Left lung (tissue), 10 donors: ENCODE data around the gene MEF2C. TPM values are rescaled to one million over a fixed set of nuclear protein-coding genes. Genes with fewer than 3 reads are reported as not detected.

ENCODE experiments used
- ATAC-seq: fragments of 200-7000 bp; cut with Tn5 transposase; one replicate; pipeline ENCODE4 v1.9.1; 2020; ENCODE audit warnings: moderate library complexity
- DNase-seq, 4 donors: peaks; one replicate each; pipeline ENCODE4 v3.0.0-alpha.2; 2013 to 2020
- H3K27ac ChIP-seq, 2 donors: fragments of 200-600 bp; sonication (generic) in 1 of 2; one replicate each; pipeline versions ENCODE4 v1.5.0 to v1.8.0; 2020 to 2021
- H3K27me3 ChIP-seq, 2 donors: fragments of 200-600 bp; sonication (generic) in 1 of 2; one replicate each; pipeline versions ENCODE4 v1.5.0 to v1.8.0; 2020 to 2021
- H3K36me3 ChIP-seq, 2 donors: fragments of 200-600 bp; sonication (generic) in 1 of 2; one replicate each; pipeline versions ENCODE4 v1.5.0 to v1.8.0; 2020 to 2021
- H3K4me1 ChIP-seq, 2 donors: fragments of 200-600 bp; one replicate each; pipeline ENCODE4 v1.8.0; 2021
- H3K4me3 ChIP-seq, 2 donors: fragments of 200-600 bp; sonication (generic) in 1 of 2; one replicate each; pipeline versions ENCODE4 v1.5.0 to v1.8.0; 2020 to 2021; ENCODE audit warnings: mild to moderate bottlenecking in 1 of 2
- H3K9me3 ChIP-seq, 2 donors: fragments of 200-600 bp; sonication (generic) in 1 of 2; one replicate each; pipeline versions ENCODE4 v1.5.0 to v1.8.0; 2020 to 2021
- intact Hi-C, 2 donors: fragments of 100-400 bp; cut with DNase I; formaldehyde crosslinking; loops; one replicate each; pipeline versions ENCODE4 v1.11.2 to v1.14.2; 2022
- polyA plus RNA-seq, 6 donors: library from polyadenylated mRNA; unstranded; fragments of 120-200 nt; gene quantifications; one replicate each; pipeline ENCODE4 v1.2.1, GENCODE V29; 2013; ENCODE audit not compliant: insufficient read length in 6 of 6
- total RNA-seq, 2 donors: library from RNA; stranded (reverse); fragmentation: NEBNext Ultra II Directional; extraction: Animal tissue kit (Norgen Biotek cat#: 25700); gene quantifications; one replicate each; pipeline ENCODE4 v1.2.1, GENCODE V29; 2021
- TF ChIP-seq, protein P1 (sequence below), 2 donors: fragments of 200-600 bp; sonication (generic) in 1 of 2; IDR thresholded peaks; one replicate each; pipeline versions ENCODE4 v1.5.0 to v1.8.0; 2021; ENCODE audit warnings: antibody characterized with exemption in 2 of 2
- donor health status: DM: no; HTN: yes; CAD: no.
- donor health status: DM: no; HTN: no; CAD: no.

Gene MEF2C
- total and polyA plus RNA-seq, 8 donors, result 45.7 to 97.3 (median 81.5) TPM

GRCh38 chr5:88886746-88887341 lies 3.9 kb upstream of the MEF2C start:
- Histone ChIP-seq H3K27ac (peak overlapping the region; percentile 28 to 69), H3K4me1 (peaks cover 0 to 47% of the 10 kb centered on the region in 2 donors), H3K4me3 (peak overlapping the region in 1 of 2 donors; percentile 6), H3K27me3 (peaks cover 0 to 15% of the 10 kb centered on the region in 2 donors), H3K9me3 (no peaks in the 10 kb centered on the region), H3K36me3 (no peaks in the 10 kb centered on the region)
- DNase-seq (peak in 1 of 4 donors; percentile 15), ATAC-seq (no peak)
- TF ChIP-seq, protein P1, sequence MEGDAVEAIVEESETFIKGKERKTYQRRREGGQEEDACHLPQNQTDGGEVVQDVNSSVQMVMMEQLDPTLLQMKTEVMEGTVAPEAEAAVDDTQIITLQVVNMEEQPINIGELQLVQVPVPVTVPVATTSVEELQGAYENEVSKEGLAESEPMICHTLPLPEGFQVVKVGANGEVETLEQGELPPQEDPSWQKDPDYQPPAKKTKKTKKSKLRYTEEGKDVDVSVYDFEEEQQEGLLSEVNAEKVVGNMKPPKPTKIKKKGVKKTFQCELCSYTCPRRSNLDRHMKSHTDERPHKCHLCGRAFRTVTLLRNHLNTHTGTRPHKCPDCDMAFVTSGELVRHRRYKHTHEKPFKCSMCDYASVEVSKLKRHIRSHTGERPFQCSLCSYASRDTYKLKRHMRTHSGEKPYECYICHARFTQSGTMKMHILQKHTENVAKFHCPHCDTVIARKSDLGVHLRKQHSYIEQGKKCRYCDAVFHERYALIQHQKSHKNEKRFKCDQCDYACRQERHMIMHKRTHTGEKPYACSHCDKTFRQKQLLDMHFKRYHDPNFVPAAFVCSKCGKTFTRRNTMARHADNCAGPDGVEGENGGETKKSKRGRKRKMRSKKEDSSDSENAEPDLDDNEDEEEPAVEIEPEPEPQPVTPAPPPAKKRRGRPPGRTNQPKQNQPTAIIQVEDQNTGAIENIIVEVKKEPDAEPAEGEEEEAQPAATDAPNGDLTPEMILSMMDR (IDR thresholded peaks at IDR 0.05), result no peak
- intact Hi-C loops, result loop anchor here in 1 of 2 donors (10.0 kb wide), 1 partner anchor 152 kb away; no protein-coding TSS in a partner anchor

DNA sequence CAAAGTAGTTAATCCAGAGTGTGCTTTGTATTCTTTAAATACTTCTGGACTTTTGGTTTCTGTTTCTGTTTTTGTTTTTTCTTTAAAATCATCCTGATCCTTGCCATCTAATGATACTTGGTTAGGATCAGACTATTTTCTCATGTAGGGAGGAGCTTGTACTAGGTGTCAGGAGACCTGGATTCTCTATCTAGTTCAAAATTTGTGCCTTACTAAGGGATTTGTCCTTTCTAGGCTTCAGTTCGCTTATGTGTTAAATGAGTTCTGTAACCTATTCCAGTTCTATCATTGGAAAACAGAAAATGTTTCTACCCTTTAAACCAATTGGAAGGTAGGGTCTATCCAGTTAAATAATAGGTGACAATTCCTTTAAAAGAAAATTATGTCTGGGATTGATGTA lies 3.3 kb upstream of the MEF2C start:
- peak overlapping the region in 1 of 2 donors; percentile 6 for H3K4me3 ChIP-seq
- no peak for DNase-seq
- intact Hi-C loops, result loop anchor here in 1 of 2 donors (10.0 kb wide), 1 partner anchor 151 kb away; no protein-coding TSS in a partner anchor

GRCh38 chr5:88885002-88885401 lies 2.0 kb upstream of the MEF2C start:
- Histone ChIP-seq H3K4me3 (no peak overlapping the region), H3K36me3 (no peaks in the 10 kb centered on the region), H3K27me3 (peaks cover 0 to 13% of the 10 kb centered on the region in 2 donors), H3K9me3 (no peaks in the 10 kb centered on the region), H3K27ac (peak overlapping the region; percentile 91 to 93), H3K4me1 (peaks cover 0 to 52% of the 10 kb centered on the region in 2 donors)
- TF ChIP-seq, protein P1 (IDR thresholded peaks at IDR 0.05), result no peak
- DNase-seq (no peak), ATAC-seq (no peak)
- intact Hi-C loops, result loop anchor here in 1 of 2 donors (10.0 kb wide), 1 partner anchor 150 kb away; no protein-coding TSS in a partner anchor

More for the DNA sequence above, 3.3 kb upstream of the MEF2C start:
- Histone ChIP-seq H3K36me3 (no peaks in the 10 kb centered on the region), H3K4me1 (peaks cover 0 to 51% of the 10 kb centered on the region in 2 donors), H3K27ac (peak overlapping the region; percentile 28 to 69), H3K27me3 (peaks cover 0 to 15% of the 10 kb centered on the region in 2 donors), H3K9me3 (no peaks in the 10 kb centered on the region)
- TF ChIP-seq, protein P1 (IDR thresholded peaks at IDR 0.05), result no peak
- ATAC-seq, result no peak

GRCh38 chr5:88884608-88884877 lies 1.6 kb upstream of the MEF2C start:
- no peaks in the 10 kb centered on the region for H3K9me3 ChIP-seq
- peaks cover 0 to 56% of the 10 kb centered on the region in 2 donors for H3K4me1 ChIP-seq
- intact Hi-C loops, result loop anchor here in 1 of 2 donors (10.0 kb wide), 1 partner anchor 150 kb away; no protein-coding TSS in a partner anchor
- no peaks in the 10 kb centered on the region for H3K36me3 ChIP-seq
- H3K4me3 ChIP-seq, result peak overlapping the region; percentile 63 to 70
- ATAC-seq (no peak), DNase-seq (no peak)
- H3K27me3 ChIP-seq, result peaks cover 0 to 8% of the 10 kb centered on the region in 2 donors
- H3K27ac ChIP-seq, result peak overlapping the region; percentile 91 to 93
- TF ChIP-seq, protein P1 (IDR thresholded peaks at IDR 0.05), result no peak

- H3K4me1 ChIP-seq, result peaks cover 0 to 61% of the 10 kb centered on the region in 2 donors
- peak; percentile 64 to 89 (median 66) for DNase-seq
- intact Hi-C loops, result loop anchor here in 1 of 2 donors (10.0 kb wide), 1 partner anchor 149 kb away; no protein-coding TSS in a partner anchor
- peak; percentile 53 for ATAC-seq
- peak overlapping the region; percentile 91 to 93 for H3K27ac ChIP-seq
- H3K27me3 ChIP-seq, result peaks cover 0 to 8% of the 10 kb centered on the region in 2 donors
- no peaks in the 10 kb centered on the region for H3K9me3 ChIP-seq
- no peaks in the 10 kb centered on the region for H3K36me3 ChIP-seq
- TF ChIP-seq, protein P1 (IDR thresholded peaks at IDR 0.05), result no peak
- H3K4me3 ChIP-seq, result peak overlapping the region; percentile 63 to 70
Measured at GRCh38 chr5:88883836-88884607, 1.0 kb upstream of the MEF2C start.
